Peyer's patch (tissue), 4 donors: ENCODE data around the gene SCN9A. TPM values are rescaled to one million over a fixed set of nuclear protein-coding genes. Genes with fewer than 3 reads are reported as not detected.

Experiments
- DNase-seq, 3 donors: peaks; one replicate each; pipeline ENCODE4 v3.0.0-alpha.2; 2017 to 2019
- H3K27ac ChIP-seq, 4 donors: fragments of 200-600 bp; sonication (generic); one replicate each; pipeline ENCODE4 v1.5.1; 2016 to 2019
- H3K27me3 ChIP-seq, 2 donors: fragments of 200-600 bp; sonication (generic); one replicate each; pipeline ENCODE4 v1.5.1; 2019
- H3K36me3 ChIP-seq, 3 donors: fragments of 200-600 bp; sonication (generic); one replicate each; pipeline ENCODE4 v1.5.1; 2016 to 2019
- H3K4me1 ChIP-seq, 4 donors: fragments of 200-600 bp; sonication (generic); one replicate each; pipeline ENCODE4 v1.5.1; 2016 to 2019
- H3K4me3 ChIP-seq, 4 donors: fragments of 200-600 bp; sonication (generic); 1 replicate in 3 of 4; 2 replicates in 1 of 4; pipeline ENCODE4 v1.5.1; 2016 to 2019; ENCODE audit warnings: mild to moderate bottlenecking in 1 of 4
- H3K9me3 ChIP-seq, 4 donors: fragments of 200-600 bp; sonication (generic); one replicate each; pipeline ENCODE4 v1.5.1; 2016 to 2019; ENCODE audit warnings: mild to moderate bottlenecking in 1 of 4
- CTCF ChIP-seq, 6 experiments: fragments of 450-650 bp in 4 of 6; fragments of 200-600 bp in 2 of 6; sonication (generic) in 1 of 6; IDR thresholded peaks; one replicate each; pipeline ENCODE4 v1.5.1; 2017 to 2019; ENCODE audit warnings: antibody characterized with exemption in 6 of 6, mild to moderate bottlenecking in 3 of 6, moderate library complexity in 1 of 6
- POLR2A ChIP-seq, 2 donors: fragments of 450-650 bp; IDR thresholded peaks; one replicate each; pipeline ENCODE4 v1.5.1; 2017; ENCODE audit warnings: antibody characterized with exemption in 2 of 2, mild to moderate bottlenecking in 2 of 2, moderate library complexity in 2 of 2
- total RNA-seq, 4 donors: library from RNA; depleted of rRNA; stranded (reverse); fragments of >200 nt; gene quantifications; one replicate each; pipeline ENCODE4 v1.1.0, GENCODE V29; 2016

SCN9A gene
- total RNA-seq, 4 donors from 2014 or later: 7.5 to 19.8 (median 8.7) TPM

GRCh38 chr2:166173263-166173662, 202.5 kb downstream of the SCN9A start:
- no peak for DNase-seq
- TF ChIP-seq CTCF (IDR thresholded peaks at IDR 0.05) (no peak), POLR2A (IDR thresholded peaks at IDR 0.05) (no peak)
- no peaks in the 10 kb centered on the region for H3K4me1 ChIP-seq
- no peak overlapping the region for H3K27ac ChIP-seq
- no peaks in the 10 kb centered on the region for H3K27me3 ChIP-seq
- no peaks in the 10 kb centered on the region for H3K36me3 ChIP-seq
- no peak overlapping the region for H3K4me3 ChIP-seq
- H3K9me3 ChIP-seq: no peaks in the 10 kb centered on the region

- no peak overlapping the region for H3K4me3 ChIP-seq
Measured at GRCh38 chr2:166171216-166171615, 204.5 kb downstream of the SCN9A start.

GRCh38 chr2:166170356-166170755, 205.4 kb downstream of the SCN9A start:
- no peak overlapping the region for H3K4me3 ChIP-seq
- H3K9me3 ChIP-seq: no peaks in the 10 kb centered on the region
- TF ChIP-seq CTCF (IDR thresholded peaks at IDR 0.05) (no peak), POLR2A (IDR thresholded peaks at IDR 0.05) (no peak)
- no peaks in the 10 kb centered on the region for H3K4me1 ChIP-seq
- H3K36me3 ChIP-seq: no peaks in the 10 kb centered on the region
- H3K27ac ChIP-seq: no peak overlapping the region
- no peaks in the 10 kb centered on the region for H3K27me3 ChIP-seq
- DNase-seq: no peak

More at GRCh38 chr2:166171216-166171615, 204.5 kb downstream of the SCN9A start:
- Histone ChIP-seq H3K4me1 (no peaks in the 10 kb centered on the region), H3K27ac (no peak overlapping the region), H3K27me3 (no peaks in the 10 kb centered on the region), H3K36me3 (no peaks in the 10 kb centered on the region), H3K9me3 (no peaks in the 10 kb centered on the region)
- no peak for TF ChIP-seq POLR2A (IDR thresholded peaks at IDR 0.05)
- no peak for TF ChIP-seq CTCF (IDR thresholded peaks at IDR 0.05)
- DNase-seq: no peak

GRCh38 chr2:166167449-166167848, 208.3 kb downstream of the SCN9A start:
- no peaks in the 10 kb centered on the region for H3K36me3 ChIP-seq

GRCh38 chr2:166163775-166164174, 212.0 kb downstream of the SCN9A start:
- no peak for TF ChIP-seq POLR2A (IDR thresholded peaks at IDR 0.05)
- no peak for TF ChIP-seq CTCF (IDR thresholded peaks at IDR 0.05)
- Histone ChIP-seq H3K27ac (no peak overlapping the region), H3K9me3 (no peaks in the 10 kb centered on the region), H3K4me1 (no peaks in the 10 kb centered on the region), H3K4me3 (no peak overlapping the region), H3K36me3 (no peaks in the 10 kb centered on the region), H3K27me3 (no peaks in the 10 kb centered on the region)
- no peak for DNase-seq

More at GRCh38 chr2:166167449-166167848, 208.3 kb downstream of the SCN9A start:
- no peaks in the 10 kb centered on the region for H3K4me1 ChIP-seq
- H3K4me3 ChIP-seq: no peak overlapping the region
- no peaks in the 10 kb centered on the region for H3K27me3 ChIP-seq
- DNase-seq: no peak
- no peak overlapping the region for H3K27ac ChIP-seq
- TF ChIP-seq POLR2A (IDR thresholded peaks at IDR 0.05) (no peak), CTCF (IDR thresholded peaks at IDR 0.05) (no peak)
- no peaks in the 10 kb centered on the region for H3K9me3 ChIP-seq

- no peak for DNase-seq
- Histone ChIP-seq H3K36me3 (no peaks in the 10 kb centered on the region), H3K27me3 (no peaks in the 10 kb centered on the region), H3K4me3 (no peak overlapping the region), H3K9me3 (no peaks in the 10 kb centered on the region), H3K4me1 (no peaks in the 10 kb centered on the region), H3K27ac (no peak overlapping the region)
- TF ChIP-seq POLR2A (IDR thresholded peaks at IDR 0.05) (no peak), CTCF (IDR thresholded peaks at IDR 0.05) (no peak)
Measured at GRCh38 chr2:166158546-166158945, 217.2 kb downstream of the SCN9A start.
